ENCODE data around the gene STOX1. TPM values are rescaled to one million over a fixed set of nuclear protein-coding genes. Genes with fewer than 3 reads are reported as not detected.

Gene STOX1
- total and polyA plus RNA-seq, 10 of the 15 experiments (the other 5 are each of a cell fraction or from before 2014, with no cell fraction given) = 0.18 to 1.2 (median 0.67) TPM; not detected in 1

DNA sequence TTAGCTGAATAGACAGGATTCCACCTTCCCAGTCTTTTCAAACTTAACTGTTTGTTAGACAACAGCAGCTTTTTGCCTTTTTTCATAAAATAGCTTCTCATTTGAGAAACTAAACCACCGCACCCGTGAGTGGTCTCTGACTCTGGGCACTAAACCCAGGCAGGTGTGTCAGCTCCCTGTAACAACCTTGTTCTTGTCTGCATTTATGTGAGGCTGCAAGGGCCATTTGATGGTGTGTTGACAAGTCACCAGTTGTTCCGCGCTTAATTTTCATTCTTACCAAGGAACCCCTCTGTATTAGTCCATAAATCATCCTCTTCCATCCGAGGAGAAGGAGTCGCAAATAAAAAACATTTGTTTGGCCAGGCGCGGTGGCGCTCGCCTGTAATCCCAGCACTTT is 1.5 kb downstream of the STOX1 start:
- no peak overlapping the region for H2AFZ ChIP-seq (ENCODE audit: control insufficient read depth, low read depth, low read length)
- SMC1A ChIA-PET (ENCODE audit: uncharacterized antibody, unreplicated experiment) = no interaction called here

DNA sequence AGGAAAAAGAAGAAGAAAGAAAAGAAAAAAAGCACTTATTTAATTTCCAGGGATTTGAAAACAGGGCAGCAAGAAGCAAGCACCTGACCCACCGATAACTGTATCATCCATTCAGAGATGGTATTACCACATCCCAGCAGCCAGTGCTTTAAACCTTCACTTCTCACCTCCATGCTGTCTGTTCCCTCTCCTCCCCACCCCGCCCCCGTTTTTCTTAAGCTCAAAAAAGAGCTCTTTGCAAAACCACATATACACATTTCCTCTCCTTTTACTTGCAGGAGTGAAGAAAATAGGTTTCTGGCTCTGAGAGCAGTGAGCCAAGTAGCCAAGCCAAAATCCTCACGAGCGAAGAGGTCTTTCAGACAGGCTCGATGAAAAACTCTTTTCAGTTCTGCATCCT is 2.2 kb downstream of the STOX1 start:
- FAIRE-seq (no peak), ATAC-seq (no peak), DNase-seq (ENCODE audit: low read depth, low spot score) (no peak)
- WGBS (ENCODE audit: insufficient coverage, insufficient replicate concordance, low lambda C conversion rate, missing lambda C conversion rate) = 61% methylated on average over 6 of the region's 6 CpGs
- SMC1A ChIA-PET (ENCODE audit: uncharacterized antibody, unreplicated experiment) = no interaction called here
- Histone ChIP-seq H3K4me3 (no peak overlapping the region), H3K27ac (ENCODE audit: control insufficient read depth, insufficient read depth) (no peak overlapping the region), H3K79me2 (ENCODE audit: control insufficient read depth, insufficient read depth, low read length) (no peaks in the 10 kb centered on the region), H3K9me3 (replicated peaks; ENCODE audit: control insufficient read depth, insufficient read depth, low read length) (no peaks in the 10 kb centered on the region), H4K20me1 (ENCODE audit: control insufficient read depth, insufficient read depth) (no peaks in the 10 kb centered on the region), H3K27me3 (replicated peaks in 1 of 2; ENCODE audit: control insufficient read depth in 2 of 2, insufficient read depth in 2 of 2, low read length in 1 of 2) (no peaks in the 10 kb centered on the region), H3K4me2 (ENCODE audit: control insufficient read depth, insufficient read depth) (no peak overlapping the region), H3K36me3 (ENCODE audit: control insufficient read depth in 2 of 2, insufficient read depth in 2 of 2, low read length in 1 of 2) (no peaks in the 10 kb centered on the region), H2AFZ (ENCODE audit: control insufficient read depth, low read depth, low read length) (no peak overlapping the region), H3K4me1 (ENCODE audit: control insufficient read depth, insufficient read depth, low read length) (peaks cover 3% of the 10 kb centered on the region; the same call in 1 of the 2 replicates), H3K9ac (ENCODE audit: control insufficient read depth, insufficient read depth, low read length) (no peak overlapping the region)
- in situ Hi-C loops (cut with MboI) (no loop called here), intact Hi-C loops (cut with micrococcal nuclease; ENCODE audit: unreplicated experiment) (no loop called here)
- no peak for TF ChIP-seq POU2F2 (IDR thresholded peaks at IDR 0.05; ENCODE audit: borderline replicate concordance, low read depth, low read length)
- no peak for TF ChIP-seq ESRRA (IDR thresholded peaks at IDR 0.05; ENCODE audit: low read length)
- TF ChIP-seq ZNF24 (IDR thresholded peaks at IDR 0.05) = no peak
- no peak for TF ChIP-seq CEBPB (IDR thresholded peaks at IDR 0.05; ENCODE audit: borderline replicate concordance in 1 of 2, low read depth in 2 of 2, low read length in 2 of 2)
- TF ChIP-seq PAX5 (IDR thresholded peaks at IDR 0.05; ENCODE audit: borderline replicate concordance, low read depth, low read length) = no peak
- TF ChIP-seq BRCA1 (IDR thresholded peaks at IDR 0.05; ENCODE audit: low read depth, low read length) = no peak
- TF ChIP-seq, protein P1, sequence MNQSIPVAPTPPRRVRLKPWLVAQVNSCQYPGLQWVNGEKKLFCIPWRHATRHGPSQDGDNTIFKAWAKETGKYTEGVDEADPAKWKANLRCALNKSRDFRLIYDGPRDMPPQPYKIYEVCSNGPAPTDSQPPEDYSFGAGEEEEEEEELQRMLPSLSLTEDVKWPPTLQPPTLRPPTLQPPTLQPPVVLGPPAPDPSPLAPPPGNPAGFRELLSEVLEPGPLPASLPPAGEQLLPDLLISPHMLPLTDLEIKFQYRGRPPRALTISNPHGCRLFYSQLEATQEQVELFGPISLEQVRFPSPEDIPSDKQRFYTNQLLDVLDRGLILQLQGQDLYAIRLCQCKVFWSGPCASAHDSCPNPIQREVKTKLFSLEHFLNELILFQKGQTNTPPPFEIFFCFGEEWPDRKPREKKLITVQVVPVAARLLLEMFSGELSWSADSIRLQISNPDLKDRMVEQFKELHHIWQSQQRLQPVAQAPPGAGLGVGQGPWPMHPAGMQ (IDR thresholded peaks at IDR 0.05; ENCODE audit: borderline replicate concordance) = no peak
- no peak for TF ChIP-seq ZZZ3 (IDR thresholded peaks at IDR 0.05; ENCODE audit: control insufficient read depth, insufficient read length, low read depth)
- TF ChIP-seq, protein P2, sequence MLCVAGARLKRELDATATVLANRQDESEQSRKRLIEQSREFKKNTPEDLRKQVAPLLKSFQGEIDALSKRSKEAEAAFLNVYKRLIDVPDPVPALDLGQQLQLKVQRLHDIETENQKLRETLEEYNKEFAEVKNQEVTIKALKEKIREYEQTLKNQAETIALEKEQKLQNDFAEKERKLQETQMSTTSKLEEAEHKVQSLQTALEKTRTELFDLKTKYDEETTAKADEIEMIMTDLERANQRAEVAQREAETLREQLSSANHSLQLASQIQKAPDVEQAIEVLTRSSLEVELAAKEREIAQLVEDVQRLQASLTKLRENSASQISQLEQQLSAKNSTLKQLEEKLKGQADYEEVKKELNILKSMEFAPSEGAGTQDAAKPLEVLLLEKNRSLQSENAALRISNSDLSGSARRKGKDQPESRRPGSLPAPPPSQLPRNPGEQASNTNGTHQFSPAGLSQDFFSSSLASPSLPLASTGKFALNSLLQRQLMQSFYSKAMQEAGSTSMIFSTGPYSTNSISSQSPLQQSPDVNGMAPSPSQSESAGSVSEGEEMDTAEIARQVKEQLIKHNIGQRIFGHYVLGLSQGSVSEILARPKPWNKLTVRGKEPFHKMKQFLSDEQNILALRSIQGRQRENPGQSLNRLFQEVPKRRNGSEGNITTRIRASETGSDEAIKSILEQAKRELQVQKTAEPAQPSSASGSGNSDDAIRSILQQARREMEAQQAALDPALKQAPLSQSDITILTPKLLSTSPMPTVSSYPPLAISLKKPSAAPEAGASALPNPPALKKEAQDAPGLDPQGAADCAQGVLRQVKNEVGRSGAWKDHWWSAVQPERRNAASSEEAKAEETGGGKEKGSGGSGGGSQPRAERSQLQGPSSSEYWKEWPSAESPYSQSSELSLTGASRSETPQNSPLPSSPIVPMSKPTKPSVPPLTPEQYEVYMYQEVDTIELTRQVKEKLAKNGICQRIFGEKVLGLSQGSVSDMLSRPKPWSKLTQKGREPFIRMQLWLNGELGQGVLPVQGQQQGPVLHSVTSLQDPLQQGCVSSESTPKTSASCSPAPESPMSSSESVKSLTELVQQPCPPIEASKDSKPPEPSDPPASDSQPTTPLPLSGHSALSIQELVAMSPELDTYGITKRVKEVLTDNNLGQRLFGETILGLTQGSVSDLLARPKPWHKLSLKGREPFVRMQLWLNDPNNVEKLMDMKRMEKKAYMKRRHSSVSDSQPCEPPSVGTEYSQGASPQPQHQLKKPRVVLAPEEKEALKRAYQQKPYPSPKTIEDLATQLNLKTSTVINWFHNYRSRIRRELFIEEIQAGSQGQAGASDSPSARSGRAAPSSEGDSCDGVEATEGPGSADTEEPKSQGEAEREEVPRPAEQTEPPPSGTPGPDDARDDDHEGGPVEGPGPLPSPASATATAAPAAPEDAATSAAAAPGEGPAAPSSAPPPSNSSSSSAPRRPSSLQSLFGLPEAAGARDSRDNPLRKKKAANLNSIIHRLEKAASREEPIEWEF (IDR thresholded peaks at IDR 0.05; ENCODE audit: insufficient replicate concordance, low read depth, low read length) = no peak
- no peak for TF ChIP-seq RFX5 (IDR thresholded peaks at IDR 0.05; ENCODE audit: low read depth, low read length)
- no peak for TF ChIP-seq ZNF274 (IDR thresholded peaks at IDR 0.05; ENCODE audit: insufficient read depth, insufficient read length)
- POLR2A ChIA-PET = no interaction called here
- CTCF ChIA-PET = no interaction called here
- BruUV-seq (replicated peaks) = no TSS peak
- RAD21 ChIA-PET (ENCODE audit: unreplicated experiment) = no interaction called here

More for the DNA sequence above, 1.5 kb downstream of the STOX1 start:
- no peak for TF ChIP-seq MTA2 (IDR thresholded peaks at IDR 0.05; ENCODE audit: low read depth)
- Histone ChIP-seq H3K9me3 (replicated peaks; ENCODE audit: control insufficient read depth, insufficient read depth, low read length) (no peaks in the 10 kb centered on the region), H3K4me2 (ENCODE audit: control insufficient read depth, insufficient read depth) (no peak overlapping the region), H3K27ac (ENCODE audit: control insufficient read depth, insufficient read depth) (no peak overlapping the region), H3K9ac (ENCODE audit: control insufficient read depth, insufficient read depth, low read length) (no peak overlapping the region), H4K20me1 (ENCODE audit: control insufficient read depth, insufficient read depth) (no peaks in the 10 kb centered on the region), H3K4me1 (ENCODE audit: control insufficient read depth, insufficient read depth, low read length) (peaks cover 3% of the 10 kb centered on the region; the same call in 1 of the 2 replicates), H3K27me3 (replicated peaks in 1 of 2; ENCODE audit: control insufficient read depth in 2 of 2, insufficient read depth in 2 of 2, low read length in 1 of 2) (no peaks in the 10 kb centered on the region), H3K79me2 (ENCODE audit: control insufficient read depth, insufficient read depth, low read length) (no peaks in the 10 kb centered on the region), H3K4me3 (no peak overlapping the region), H3K36me3 (ENCODE audit: control insufficient read depth in 2 of 2, insufficient read depth in 2 of 2, low read length in 1 of 2) (no peaks in the 10 kb centered on the region)
- FAIRE-seq = no peak
- DNase-seq (ENCODE audit: low read depth, low spot score) = no peak
- 85% methylated on average over 10 of the region's 10 CpGs for WGBS (ENCODE audit: insufficient coverage, insufficient replicate concordance, low lambda C conversion rate, missing lambda C conversion rate)
- ATAC-seq = no peak
- POLR2A ChIA-PET = no interaction called here
- intact Hi-C loops (cut with micrococcal nuclease; ENCODE audit: unreplicated experiment) (no loop called here), in situ Hi-C loops (cut with MboI) (no loop called here)
- no TSS peak for BruUV-seq (replicated peaks)
- RAD21 ChIA-PET (ENCODE audit: unreplicated experiment) = no interaction called here
- CTCF ChIA-PET = no interaction called here

Data from GM12878 (cell line).